Measurements from ENCODE around the gene NPB. TPM values are rescaled to one million over a fixed set of nuclear protein-coding genes. Genes with fewer than 3 reads are reported as not detected.

NPB gene
- total and polyA plus RNA-seq, 4 donors, result 0.15 to 0.92 (median 0.55) TPM

DNA sequence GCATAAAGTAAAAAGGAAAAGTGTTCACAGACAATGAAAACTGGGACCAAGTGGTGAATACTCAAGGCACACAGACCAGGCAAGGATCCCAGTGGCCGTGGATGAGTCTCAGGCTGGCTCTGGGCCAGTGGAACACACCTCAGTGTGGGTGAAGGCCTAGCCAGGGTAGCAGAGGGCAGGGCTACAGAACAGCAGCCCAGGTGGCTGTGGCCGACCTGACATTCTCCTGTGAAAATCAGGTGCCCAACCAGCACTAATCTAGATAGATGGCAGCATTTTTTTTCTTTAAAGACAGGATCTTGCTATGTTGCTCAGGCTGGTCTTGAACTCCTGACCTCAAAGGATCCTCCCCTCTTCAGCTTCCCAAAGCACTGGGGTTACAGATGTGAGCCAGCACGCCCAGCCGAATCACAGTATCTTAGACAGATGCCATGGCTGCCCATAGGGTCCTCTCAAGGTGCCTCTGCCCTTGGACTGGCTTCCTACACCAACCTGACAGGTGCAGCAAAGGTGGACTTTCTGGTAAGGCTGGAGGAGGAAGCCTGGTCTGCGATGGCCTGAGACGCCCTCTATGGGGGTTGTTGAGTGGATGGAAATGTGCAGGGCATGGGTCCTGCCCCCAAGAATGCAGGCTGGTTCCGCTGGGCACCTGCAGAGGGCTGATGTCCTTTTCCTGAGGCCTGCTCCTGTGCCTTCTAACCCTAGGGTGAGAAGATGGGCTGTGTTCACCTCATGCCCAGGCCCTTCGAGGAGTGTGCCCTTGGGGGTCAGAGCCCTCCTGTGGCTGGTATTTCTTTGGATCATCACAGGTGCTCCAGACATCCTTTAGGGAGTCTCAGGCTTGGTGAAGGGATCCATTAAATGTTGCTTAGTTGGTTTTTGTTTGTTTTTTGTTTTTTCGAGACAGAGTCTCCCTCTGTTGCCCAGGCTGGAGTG is 37.9 kb upstream of the NPB start:
- no peak for TF ChIP-seq CTCF (IDR thresholded peaks at IDR 0.05; ENCODE audit: low read depth, low read length, missing input control)
- no peak for TF ChIP-seq SP1 (IDR thresholded peaks at IDR 0.05)
- no peak for TF ChIP-seq FOXA2 (IDR thresholded peaks at IDR 0.05)
- no peak for TF ChIP-seq NR2F2 (IDR thresholded peaks at IDR 0.05)
- no peak for TF ChIP-seq RAD21 (IDR thresholded peaks at IDR 0.05)
- TF ChIP-seq EGR1 (IDR thresholded peaks at IDR 0.05; ENCODE audit: low read depth in 2 of 2), result no peak
- TF ChIP-seq HNF4G (IDR thresholded peaks at IDR 0.05), result no peak
- TF ChIP-seq ATF3 (IDR thresholded peaks at IDR 0.05), result no peak
- no peak for TF ChIP-seq ZBTB33 (IDR thresholded peaks at IDR 0.05)
- TF ChIP-seq, protein P1, sequence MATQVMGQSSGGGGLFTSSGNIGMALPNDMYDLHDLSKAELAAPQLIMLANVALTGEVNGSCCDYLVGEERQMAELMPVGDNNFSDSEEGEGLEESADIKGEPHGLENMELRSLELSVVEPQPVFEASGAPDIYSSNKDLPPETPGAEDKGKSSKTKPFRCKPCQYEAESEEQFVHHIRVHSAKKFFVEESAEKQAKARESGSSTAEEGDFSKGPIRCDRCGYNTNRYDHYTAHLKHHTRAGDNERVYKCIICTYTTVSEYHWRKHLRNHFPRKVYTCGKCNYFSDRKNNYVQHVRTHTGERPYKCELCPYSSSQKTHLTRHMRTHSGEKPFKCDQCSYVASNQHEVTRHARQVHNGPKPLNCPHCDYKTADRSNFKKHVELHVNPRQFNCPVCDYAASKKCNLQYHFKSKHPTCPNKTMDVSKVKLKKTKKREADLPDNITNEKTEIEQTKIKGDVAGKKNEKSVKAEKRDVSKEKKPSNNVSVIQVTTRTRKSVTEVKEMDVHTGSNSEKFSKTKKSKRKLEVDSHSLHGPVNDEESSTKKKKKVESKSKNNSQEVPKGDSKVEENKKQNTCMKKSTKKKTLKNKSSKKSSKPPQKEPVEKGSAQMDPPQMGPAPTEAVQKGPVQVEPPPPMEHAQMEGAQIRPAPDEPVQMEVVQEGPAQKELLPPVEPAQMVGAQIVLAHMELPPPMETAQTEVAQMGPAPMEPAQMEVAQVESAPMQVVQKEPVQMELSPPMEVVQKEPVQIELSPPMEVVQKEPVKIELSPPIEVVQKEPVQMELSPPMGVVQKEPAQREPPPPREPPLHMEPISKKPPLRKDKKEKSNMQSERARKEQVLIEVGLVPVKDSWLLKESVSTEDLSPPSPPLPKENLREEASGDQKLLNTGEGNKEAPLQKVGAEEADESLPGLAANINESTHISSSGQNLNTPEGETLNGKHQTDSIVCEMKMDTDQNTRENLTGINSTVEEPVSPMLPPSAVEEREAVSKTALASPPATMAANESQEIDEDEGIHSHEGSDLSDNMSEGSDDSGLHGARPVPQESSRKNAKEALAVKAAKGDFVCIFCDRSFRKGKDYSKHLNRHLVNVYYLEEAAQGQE (IDR thresholded peaks at IDR 0.05), result no peak
- TF ChIP-seq HNF4A (conservative IDR thresholded peaks at IDR 0.05), result no peak
- TF ChIP-seq YY1 (IDR thresholded peaks at IDR 0.05), result no peak
- no peak for TF ChIP-seq TAF1 (conservative IDR thresholded peaks at IDR 0.05)
- no peak for TF ChIP-seq RXRA (IDR thresholded peaks at IDR 0.05)
- no peak for TF ChIP-seq MAX (IDR thresholded peaks at IDR 0.05)
- no peak for TF ChIP-seq JUND (IDR thresholded peaks at IDR 0.05)
- TF ChIP-seq GABPA (IDR thresholded peaks at IDR 0.05 in 1 of 2, conservative IDR thresholded peaks at IDR 0.05 in 1 of 2), result no peak
- TF ChIP-seq FOXA1 (IDR thresholded peaks at IDR 0.05), result no peak
- H3K36me3 ChIP-seq (ENCODE audit: control insufficient read depth in 4 of 4, insufficient read depth in 3 of 4, low read depth in 1 of 4, low read length in 3 of 4), result peaks cover 0 to 6% (median 2%) of the 10 kb centered on the region in 4 donors
- no peaks in the 10 kb centered on the region for H3K9me3 ChIP-seq (ENCODE audit: control insufficient read depth in 4 of 4, low read length in 3 of 4)
- no peak for DNase-seq (ENCODE audit: low spot score)
- peak overlapping the region; percentile 68 to 95 for H3K27ac ChIP-seq (ENCODE audit: low read depth in 1 of 2, low read length in 2 of 2)
- H3K9ac ChIP-seq (ENCODE audit: low read depth in 1 of 2, low read length in 2 of 2), result no peak overlapping the region
- 79% methylated on average over 9 of the region's 9 CpGs for WGBS
- H3K27me3 ChIP-seq (ENCODE audit: control insufficient read depth in 4 of 4, insufficient read depth in 4 of 4, low read length in 3 of 4), result no peaks in the 10 kb centered on the region
- H3K4me1 ChIP-seq (ENCODE audit: control insufficient read depth in 4 of 4, insufficient read depth in 4 of 4, low read length in 3 of 4), result peaks cover 17 to 72% (median 53%) of the 10 kb centered on the region in 4 donors
- no peak overlapping the region for H3K4me3 ChIP-seq (ENCODE audit: low read depth in 1 of 3, low read length in 3 of 3)

All from liver (tissue), 9 donors.